VCaP (cell line): Measurements from ENCODE around the gene VWA5A.

Source experiments
- H3K27ac ChIP-seq: fragments of 450-650 bp; 2 replicates; pipeline ENCODE4 v1.5.1; 2017
- TF ChIP-seq, protein P1 (sequence below): fragments of 450-650 bp; conservative IDR thresholded peaks from 2 replicates; pipeline ENCODE4 v1.5.1; 2017; ENCODE audit warnings: mild to moderate bottlenecking, moderate library complexity

The VWA5A gene

DNA sequence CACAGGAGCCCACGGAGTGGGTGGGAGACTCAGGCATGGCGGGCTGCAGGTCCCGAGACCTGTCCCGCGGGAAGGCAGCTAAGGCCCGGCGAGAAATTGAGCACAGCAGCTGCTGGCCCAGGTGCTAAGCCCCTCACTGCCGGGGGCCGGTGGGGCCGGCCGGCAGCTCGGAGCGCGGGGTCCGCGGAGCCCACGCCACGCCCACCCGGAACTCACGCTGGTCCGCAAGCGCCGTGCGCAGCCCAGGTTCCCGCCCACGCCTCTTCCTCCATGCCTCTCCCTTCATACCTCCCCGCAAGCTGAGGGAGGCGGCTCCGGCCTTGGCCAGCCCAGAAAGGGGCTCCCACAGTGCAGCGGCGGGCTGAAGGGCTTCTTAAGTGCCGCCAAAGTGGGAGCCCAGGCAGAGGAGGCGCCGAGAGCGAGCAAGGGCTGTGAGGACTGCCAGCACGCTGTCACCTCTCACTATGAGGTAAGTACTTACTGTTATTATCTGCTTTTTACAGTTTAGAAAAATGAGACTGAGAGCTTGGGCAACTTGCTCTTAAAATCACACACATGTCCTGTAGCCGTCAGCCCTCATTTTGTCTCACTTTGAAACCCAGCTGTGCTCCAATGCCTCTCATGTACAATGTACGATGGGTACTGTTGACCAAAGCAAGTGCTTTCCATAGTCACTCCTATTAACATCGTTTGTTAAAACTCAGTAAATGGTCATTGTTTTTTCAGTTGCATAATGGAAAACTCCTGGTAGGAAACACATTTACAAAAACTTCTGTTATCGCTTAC is 55.7 kb downstream of the VWA5A start:
- TF ChIP-seq, protein P1, sequence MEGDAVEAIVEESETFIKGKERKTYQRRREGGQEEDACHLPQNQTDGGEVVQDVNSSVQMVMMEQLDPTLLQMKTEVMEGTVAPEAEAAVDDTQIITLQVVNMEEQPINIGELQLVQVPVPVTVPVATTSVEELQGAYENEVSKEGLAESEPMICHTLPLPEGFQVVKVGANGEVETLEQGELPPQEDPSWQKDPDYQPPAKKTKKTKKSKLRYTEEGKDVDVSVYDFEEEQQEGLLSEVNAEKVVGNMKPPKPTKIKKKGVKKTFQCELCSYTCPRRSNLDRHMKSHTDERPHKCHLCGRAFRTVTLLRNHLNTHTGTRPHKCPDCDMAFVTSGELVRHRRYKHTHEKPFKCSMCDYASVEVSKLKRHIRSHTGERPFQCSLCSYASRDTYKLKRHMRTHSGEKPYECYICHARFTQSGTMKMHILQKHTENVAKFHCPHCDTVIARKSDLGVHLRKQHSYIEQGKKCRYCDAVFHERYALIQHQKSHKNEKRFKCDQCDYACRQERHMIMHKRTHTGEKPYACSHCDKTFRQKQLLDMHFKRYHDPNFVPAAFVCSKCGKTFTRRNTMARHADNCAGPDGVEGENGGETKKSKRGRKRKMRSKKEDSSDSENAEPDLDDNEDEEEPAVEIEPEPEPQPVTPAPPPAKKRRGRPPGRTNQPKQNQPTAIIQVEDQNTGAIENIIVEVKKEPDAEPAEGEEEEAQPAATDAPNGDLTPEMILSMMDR: no peak
- H3K27ac ChIP-seq: no peak overlapping the region

DNA sequence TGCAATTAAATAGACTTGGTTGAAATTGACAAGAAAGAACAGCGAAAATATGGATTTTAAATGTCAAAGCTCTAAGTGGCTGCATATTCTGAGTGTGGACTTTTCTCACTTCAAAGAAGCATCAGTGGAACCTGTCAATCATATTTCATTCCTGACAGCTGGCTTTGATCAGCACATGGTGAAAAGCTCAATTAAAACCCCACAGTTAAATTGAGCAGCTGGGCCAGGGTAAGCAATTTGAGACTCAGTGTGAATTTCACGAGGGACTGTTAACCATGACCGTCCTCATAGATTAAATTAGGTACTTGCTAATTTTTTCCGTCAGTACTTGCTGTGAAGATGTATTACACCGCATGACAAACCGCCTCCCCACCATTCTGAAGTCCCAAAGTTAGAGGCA is 56.9 kb downstream of the VWA5A start:
- no peak overlapping the region for H3K27ac ChIP-seq
- TF ChIP-seq, protein P1: no peak

DNA sequence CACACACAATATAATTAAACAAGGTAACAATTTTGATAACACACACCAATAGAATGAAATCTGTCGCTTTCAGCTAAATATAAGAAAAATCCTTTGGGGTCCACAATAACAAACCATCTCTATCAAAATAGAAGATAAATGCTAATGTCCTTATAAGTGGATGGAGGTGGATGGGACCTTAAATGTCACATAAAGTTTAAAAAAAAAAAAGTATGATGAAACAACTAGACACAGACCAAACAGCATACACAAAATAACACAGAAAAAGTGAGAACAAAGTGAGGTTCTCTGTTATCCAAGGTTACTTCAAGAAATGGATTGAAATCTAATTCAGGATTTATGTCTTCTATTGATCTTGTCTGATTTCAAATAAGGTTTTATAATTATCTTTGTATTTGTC is 57.3 kb downstream of the VWA5A start:
- H3K27ac ChIP-seq: no peak overlapping the region
- TF ChIP-seq, protein P1: no peak

DNA sequence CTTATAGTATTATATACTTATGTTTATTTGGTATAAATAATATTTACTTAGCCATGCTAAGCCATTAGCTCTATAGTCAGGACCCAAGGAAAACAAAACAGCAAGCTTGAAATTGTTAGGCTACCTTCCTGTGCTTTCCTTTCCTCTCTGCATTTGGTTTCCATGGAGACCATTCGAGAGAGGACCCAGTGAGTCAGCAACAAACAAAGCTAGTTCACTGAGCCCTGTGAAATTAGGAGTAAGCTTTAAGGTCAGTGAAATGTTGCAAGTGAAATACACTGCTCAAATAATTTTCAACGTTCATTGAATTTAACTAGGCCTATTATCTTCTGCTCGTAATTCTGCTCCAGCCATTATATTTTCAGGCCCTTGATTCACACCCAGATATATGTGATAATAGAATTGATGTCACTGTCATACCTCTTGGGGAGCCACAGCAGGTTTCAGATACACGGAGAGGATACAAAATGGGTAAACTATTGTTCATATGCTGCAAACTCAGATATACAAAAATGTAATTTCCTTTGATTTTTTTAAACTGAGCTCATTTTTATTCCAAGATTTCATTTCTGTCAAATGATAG is 58.8 kb downstream of the VWA5A start:
- H3K27ac ChIP-seq: no peak overlapping the region
- TF ChIP-seq, protein P1: no peak

DNA sequence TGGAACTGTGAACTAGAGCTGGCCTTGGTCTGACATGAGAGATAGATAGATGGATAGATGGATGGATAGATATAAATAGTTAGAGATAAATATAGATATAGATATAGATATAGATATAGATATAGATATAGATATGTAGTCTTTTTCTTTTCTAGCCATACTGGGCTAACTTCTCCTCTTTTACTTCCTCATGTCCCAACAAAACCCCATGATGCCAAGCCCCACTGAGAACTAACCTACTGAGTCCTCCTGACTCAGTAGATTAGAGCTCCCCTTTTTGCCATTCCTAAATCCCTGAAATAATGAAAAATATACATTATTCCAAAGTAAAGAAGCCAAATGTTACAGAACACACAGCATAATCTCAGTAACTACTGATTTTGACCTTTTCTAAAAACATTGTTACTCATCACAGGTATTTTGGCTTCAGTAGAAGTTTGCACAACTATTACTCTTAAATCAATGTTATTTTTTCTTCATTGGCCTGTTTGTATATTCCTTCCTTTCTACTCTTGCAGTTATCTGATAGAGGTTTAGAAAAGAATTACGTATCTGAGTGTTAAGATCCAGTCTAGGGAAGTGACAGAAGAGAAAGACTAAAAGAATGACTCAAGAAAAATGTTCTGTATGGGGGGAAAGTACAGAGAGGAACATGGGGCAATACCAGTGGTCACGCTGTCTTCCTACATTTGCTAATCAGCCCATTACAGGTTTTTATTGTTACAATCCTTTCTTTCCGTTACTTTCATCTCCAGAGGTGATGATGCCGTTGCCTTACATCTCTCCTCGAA is 61.9 kb downstream of the VWA5A start:
- no peak overlapping the region for H3K27ac ChIP-seq
- TF ChIP-seq, protein P1: no peak

DNA sequence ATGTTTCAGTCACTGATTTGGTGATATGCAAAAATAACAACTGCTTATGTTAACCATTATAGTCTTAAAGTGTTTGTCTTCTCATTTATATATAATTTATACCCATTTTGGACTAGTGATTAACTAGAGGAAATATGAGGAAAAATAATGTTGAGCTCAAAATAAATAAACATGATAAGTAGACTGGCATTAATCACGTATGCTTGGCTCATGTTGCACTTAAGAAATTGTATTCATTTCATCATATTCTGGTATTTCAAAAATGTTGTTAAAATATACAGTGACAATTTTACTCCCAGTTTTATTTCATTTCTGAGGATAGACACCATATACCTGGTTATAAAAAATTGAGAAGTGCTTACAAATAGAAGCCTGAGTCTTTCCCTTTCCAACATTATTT is 64.1 kb downstream of the VWA5A start:
- no peak overlapping the region for H3K27ac ChIP-seq
- TF ChIP-seq, protein P1: no peak

DNA sequence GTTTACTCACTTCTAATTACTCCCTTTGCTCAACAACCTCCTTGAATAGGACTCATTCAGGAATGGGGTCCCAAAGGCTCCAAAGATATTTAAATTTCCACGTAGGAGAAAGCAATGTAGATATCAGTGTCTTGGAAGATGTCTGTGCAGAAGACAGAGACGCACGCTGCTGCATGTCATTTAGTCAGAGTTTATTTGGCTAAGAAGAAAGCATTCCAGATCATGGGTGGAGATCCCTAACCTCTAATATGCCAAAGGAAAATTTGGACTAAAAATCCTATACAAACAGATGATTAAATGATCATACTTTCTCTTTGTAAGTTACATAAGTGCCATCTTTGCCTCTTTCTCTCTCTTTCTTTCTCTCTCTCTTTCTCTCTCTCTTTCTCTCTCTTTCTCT is 67.8 kb downstream of the VWA5A start, which contains the start of gene OR10D3:
Gene OR10D3 (plus strand): TSS at position 278 of the 400 bp plus-strand sequence. CDS start 1,925 bp downstream, outside the sequence.
- H3K27ac ChIP-seq: no peak within 1 kb of the TSS
- TF ChIP-seq, protein P1: no peak
